HepG2 (cell line): ENCODE results near the gene B3GALT5. TPM values are rescaled to one million over a fixed set of nuclear protein-coding genes. Genes with fewer than 3 reads are reported as not detected.

ENCODE experiments used
- ATAC-seq: fragments of 200-7000 bp; cut with Tn5 transposase; 3 replicates; pipeline ENCODE4 v1.9.1; 2020; ENCODE audit warnings: mild to moderate bottlenecking, moderate library complexity
- BruUV-seq: library from RNA; stranded (reverse); fragments of 400-500 nt; replicated peaks from 2 replicates; lab custom pipeline; 2021; lab: Mats Ljungman, UMichigan
- CTCF ChIA-PET: fragments of 300-600 bp; formaldehyde crosslinking; extraction: SDS; loops from one replicate; lab custom pipeline; 2021; ENCODE audit warnings: low total read pairs, inconsistent platforms, low intra/inter-chr PET ratio; lab: Yijun Ruan, JAX
- POLR2A ChIA-PET: fragments of 350-600 bp; sonication (Branson Sonifier 250); formaldehyde crosslinking; loops from one replicate; lab custom pipeline; 2020; ENCODE audit warnings: antibody characterized with exemption, inconsistent platforms; lab: Yijun Ruan, JAX
- DNase-seq: peaks from one replicate; pipeline ENCODE4 v3.0.0-alpha.2; 2015; ENCODE audit warnings: low spot score
- FAIRE-seq: peaks from 3 replicates; lab custom pipeline; 2011; peaks lifted over from hg19 to GRCh38; lab: Jason Lieb, UNC
- H2AFZ ChIP-seq: one replicate; pipeline ENCODE4 v1.6.1; 2011; ENCODE audit warnings: low read length, inconsistent platforms
- H3K27ac ChIP-seq: fragments of 300-600 bp; 3 replicates; pipeline ENCODE4 v1.8.0; 2011; ENCODE audit warnings: mixed run types, mild to moderate bottlenecking, mixed read lengths, low read length, inconsistent platforms; ENCODE audit not compliant: insufficient read depth; ENCODE audit errors: extremely low read length
- H3K27me3 ChIP-seq, 2 experiments: fragments of 200-600 bp in 1 of 2; 2 replicates in 1 of 2; 3 replicates in 1 of 2; pipeline versions ENCODE4 v1.6.0 to v1.8.0; 2011; ENCODE audit warnings: low read length in 2 of 2, mild to moderate bottlenecking in 2 of 2, moderate library complexity in 2 of 2, inconsistent platforms in 1 of 2; ENCODE audit not compliant: insufficient read depth in 2 of 2, control insufficient read depth in 1 of 2
- H3K36me3 ChIP-seq, 2 experiments: fragments of 200-600 bp in 1 of 2; replicated peaks in 1 of 2; 2 replicates in 1 of 2; 3 replicates in 1 of 2; pipeline versions ENCODE4 v1.5.1 to v1.8.0; 2011; ENCODE audit warnings: low read length in 2 of 2, inconsistent platforms in 1 of 2; ENCODE audit not compliant: insufficient read depth in 2 of 2, control insufficient read depth in 1 of 2
- H3K4me1 ChIP-seq: 2 replicates; pipeline ENCODE4 v1.5.1; 2012; ENCODE audit warnings: low read length, inconsistent platforms; ENCODE audit not compliant: insufficient read depth
- H3K4me2 ChIP-seq: 2 replicates; pipeline ENCODE4 v1.6.0; 2011; ENCODE audit warnings: low read depth, low read length, inconsistent platforms
- H3K4me3 ChIP-seq, 3 experiments: fragments of 200-600 bp in 1 of 3; sonication (generic), shearing (Covaris generic) in 1 of 3; replicated peaks in 1 of 3; 2 replicates each; pipeline ENCODE4 v1.5.1; 2011 to 2016; ENCODE audit warnings: low read length in 3 of 3, inconsistent platforms in 2 of 3, low read depth in 2 of 3, mild to moderate bottlenecking in 2 of 3, control low read depth in 1 of 3, mixed read lengths in 1 of 3; ENCODE audit not compliant: insufficient read depth in 1 of 3
- H3K79me2 ChIP-seq: one replicate; pipeline ENCODE4 v1.6.1; 2011; ENCODE audit warnings: low read length, inconsistent platforms; ENCODE audit not compliant: insufficient read depth
- H3K9ac ChIP-seq: 2 replicates; pipeline ENCODE4 v1.6.0; 2011; ENCODE audit warnings: mild to moderate bottlenecking, low read depth, low read length, inconsistent platforms; ENCODE audit not compliant: insufficient read depth
- H3K9me3 ChIP-seq: 2 replicates; pipeline ENCODE4 v1.5.1; 2012; ENCODE audit warnings: mild to moderate bottlenecking, low read length
- H4K20me1 ChIP-seq: 2 replicates; pipeline ENCODE4 v1.6.0; 2011; ENCODE audit warnings: inconsistent platforms, mild to moderate bottlenecking, low read length, moderate library complexity; ENCODE audit not compliant: insufficient read depth
- ATF2 ChIP-seq: sonication (generic); formaldehyde crosslinking; IDR thresholded peaks from 2 replicates; pipeline ENCODE4 v1.4.0; 2020; ENCODE audit warnings: missing genetic modification reagents
- CHCHD3 ChIP-seq: sonication (generic); formaldehyde crosslinking; IDR thresholded peaks from 2 replicates; pipeline ENCODE4 v1.8.0; 2022; ENCODE audit warnings: mild to moderate bottlenecking, missing genetic modification reagents, moderate library complexity
- HINFP ChIP-seq: sonication (generic); formaldehyde crosslinking; IDR thresholded peaks from 2 replicates; pipeline ENCODE4 v1.4.0; 2020; ENCODE audit warnings: low read depth, mild to moderate bottlenecking, missing genetic modification reagents
- HNF4G ChIP-seq, 2 experiments: sonication (generic) in 1 of 2; formaldehyde crosslinking in 1 of 2; IDR thresholded peaks; 2 replicates each; pipeline versions ENCODE4 v1.4.0 to v1.6.1; 2011 to 2020; ENCODE audit warnings: borderline replicate concordance in 2 of 2, low read depth in 2 of 2, mild to moderate bottlenecking in 2 of 2, low read length in 1 of 2, missing genetic modification reagents in 1 of 2, moderate library complexity in 1 of 2
- HNRNPH1 ChIP-seq: fragments of 200-400 bp; formaldehyde crosslinking; optimal IDR thresholded peaks from 2 replicates; pipeline ENCODE3; 2017; ENCODE audit warnings: mild to moderate bottlenecking, low read depth, low read length
- HOXA7 ChIP-seq: sonication (generic); formaldehyde crosslinking; IDR thresholded peaks from 2 replicates; pipeline ENCODE4 v1.8.1; 2022; ENCODE audit warnings: mild to moderate bottlenecking, missing genetic modification reagents, moderate library complexity
- NBN ChIP-seq: fragments of 450-650 bp; conservative IDR thresholded peaks from 2 replicates; pipeline ENCODE4 v1.6.1; 2017
- NKX3-1 ChIP-seq: sonication (generic); formaldehyde crosslinking; IDR thresholded peaks from 2 replicates; pipeline ENCODE4 v1.5.0; 2020; ENCODE audit warnings: missing genetic modification reagents
- PCBP1 ChIP-seq: fragments of 200-400 bp; formaldehyde crosslinking; IDR thresholded peaks from 2 replicates; pipeline ENCODE4 v1.6.1; 2017; ENCODE audit warnings: mild to moderate bottlenecking, low read depth, low read length, borderline replicate concordance
- PREB ChIP-seq: sonication (generic); formaldehyde crosslinking; IDR thresholded peaks from 2 replicates; pipeline ENCODE4 v1.4.0; 2020; ENCODE audit warnings: missing genetic modification reagents
- SP140L ChIP-seq: sonication (generic); formaldehyde crosslinking; IDR thresholded peaks from 2 replicates; pipeline ENCODE4 v1.4.0; 2020; ENCODE audit warnings: missing genetic modification reagents, borderline replicate concordance
- TEF ChIP-seq: sonication (generic); formaldehyde crosslinking; IDR thresholded peaks from 2 replicates; pipeline ENCODE4 v1.5.0; 2020; ENCODE audit warnings: missing genetic modification reagents
- ZBTB25 ChIP-seq: IDR thresholded peaks from 2 replicates; pipeline ENCODE4 v1.6.1; 2018; ENCODE audit warnings: missing genetic modification reagents
- ZIK1 ChIP-seq: sonication (generic); formaldehyde crosslinking; IDR thresholded peaks from 2 replicates; pipeline ENCODE4 v1.5.0; 2020; ENCODE audit warnings: mild to moderate bottlenecking, low read depth, missing genetic modification reagents, borderline replicate concordance
- ZMYM4 ChIP-seq: sonication (generic); formaldehyde crosslinking; IDR thresholded peaks from 2 replicates; pipeline ENCODE4 v1.8.1; 2023; ENCODE audit warnings: mild to moderate bottlenecking, missing genetic modification reagents
- ZNF576 ChIP-seq: sonication (generic); formaldehyde crosslinking; IDR thresholded peaks from 2 replicates; pipeline ENCODE4 v1.4.0; 2020; ENCODE audit warnings: mild to moderate bottlenecking, missing genetic modification reagents
- WGBS: methylation state at CpG from one replicate; pipeline ENCODE4 v1.1.6; 2017; ENCODE audit warnings: low lambda C conversion rate; 5-methylcytosine and 5-hydroxymethylcytosine counted together
- in situ Hi-C: cut with HindIII; loops from 2 replicates; pipeline ENCODE4 v1.10.0; 2017; ENCODE audit warnings: low pct_unique_long_range_greater_than_20kb; ENCODE audit not compliant: extremely low pct_ligation_motif_present
- intact Hi-C: fragments of 100-400 bp; cut with micrococcal nuclease; formaldehyde crosslinking; loops from one replicate; pipeline ENCODE4 v1.10.0; 2022; ENCODE audit not compliant: unreplicated experiment
- polyA plus RNA-seq, 8 experiments: library from polyadenylated mRNA; depleted of rRNA in 3 of 8; stranded (reverse) in 7 of 8; unstranded in 1 of 8; fragments of >200 nt; fragmentation: Illumina TruSeq in 4 of 8; extraction: Trizol in 4 of 8; gene quantifications; 2 replicates each; pipeline versions ENCODE4 v1.2.1 to v1.2.3, GENCODE V29; 2011 to 2016; ENCODE audit warnings: low read depth in 4 of 8, missing spikeins in 1 of 8, mixed read lengths in 1 of 8; ENCODE audit not compliant: insufficient read depth in 1 of 8
- total RNA-seq, 5 experiments: library from RNA; depleted of rRNA; stranded (reverse); fragments of >200 nt; fragmentation: Illumina TruSeq; extraction: Trizol; gene quantifications; 2 replicates each; pipeline ENCODE4 v1.2.3, GENCODE V29; 2016; ENCODE audit warnings: low read depth in 1 of 5
- TF ChIP-seq, protein P1 (sequence below): sonication (generic); IDR thresholded peaks from 2 replicates; pipeline ENCODE4 v1.6.1; 2016; ENCODE audit warnings: low read depth, borderline replicate concordance

B3GALT5 gene
- total and polyA plus RNA-seq, 2 of the 13 experiments (the other 11 are each of a cell fraction or from before 2014, with no cell fraction given): 0.02 to 0.03 TPM

DNA sequence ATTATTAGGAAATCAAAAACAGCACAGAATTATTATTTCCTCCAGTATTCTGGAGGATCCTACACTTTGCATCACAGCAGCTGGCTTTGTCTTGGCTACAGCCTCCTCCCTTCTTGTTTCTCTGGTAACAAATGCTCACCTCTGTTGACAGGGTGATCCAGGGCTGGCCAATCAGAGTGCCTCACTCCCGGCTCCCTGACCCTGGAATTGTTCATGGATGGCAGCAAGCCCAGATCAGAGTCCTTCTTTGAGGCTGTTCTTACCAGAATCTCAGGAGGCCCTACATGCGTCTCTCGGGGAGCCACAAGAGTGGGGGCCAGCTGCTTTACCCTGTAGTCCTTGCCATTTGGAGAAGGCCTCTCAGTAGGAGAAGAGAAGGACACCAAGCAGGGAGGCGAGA is 83.9 kb downstream of the B3GALT5 start:
- intact Hi-C loops: no loop called here
- ChIA-PET POLR2A (no interaction called here), CTCF (no interaction called here)
- H3K79me2 ChIP-seq: no peaks in the 10 kb centered on the region
- no peaks in the 10 kb centered on the region for H3K9me3 ChIP-seq
- no peak for ATAC-seq
- H3K4me2 ChIP-seq: no peak overlapping the region
- FAIRE-seq: no peak
- H3K4me3 ChIP-seq: no peak overlapping the region
- H2AFZ ChIP-seq: no peak overlapping the region
- no peaks in the 10 kb centered on the region for H3K36me3 ChIP-seq
- in situ Hi-C loops: no loop called here
- no peaks in the 10 kb centered on the region for H3K27me3 ChIP-seq
- no peak for DNase-seq
- no peaks in the 10 kb centered on the region for H4K20me1 ChIP-seq
- BruUV-seq: no TSS peak
- TF ChIP-seq NBN (no peak), CHCHD3 (CRISPR knock-in tag) (no peak), HNF4G (IDR thresholded peaks at IDR 0.05; ENCODE audit: borderline replicate concordance, low read depth, low read length) (no peak), HNF4G (CRISPR knock-in tag; IDR thresholded peaks at IDR 0.05; ENCODE audit: borderline replicate concordance, low read depth) (no peak), PCBP1 (no peak), ZIK1 (CRISPR knock-in tag) (no peak), HNRNPH1 (no peak), HINFP (CRISPR knock-in tag) (no peak), ZNF576 (CRISPR knock-in tag) (no peak), NKX3-1 (no peak), ATF2 (CRISPR knock-in tag) (no peak), SP140L (CRISPR knock-in tag) (no peak), TEF (CRISPR knock-in tag) (no peak), PREB (CRISPR knock-in tag) (no peak), HOXA7 (no peak), ZBTB25 (CRISPR knock-in tag) (no peak), ZMYM4 (no peak)
- TF ChIP-seq, protein P1, sequence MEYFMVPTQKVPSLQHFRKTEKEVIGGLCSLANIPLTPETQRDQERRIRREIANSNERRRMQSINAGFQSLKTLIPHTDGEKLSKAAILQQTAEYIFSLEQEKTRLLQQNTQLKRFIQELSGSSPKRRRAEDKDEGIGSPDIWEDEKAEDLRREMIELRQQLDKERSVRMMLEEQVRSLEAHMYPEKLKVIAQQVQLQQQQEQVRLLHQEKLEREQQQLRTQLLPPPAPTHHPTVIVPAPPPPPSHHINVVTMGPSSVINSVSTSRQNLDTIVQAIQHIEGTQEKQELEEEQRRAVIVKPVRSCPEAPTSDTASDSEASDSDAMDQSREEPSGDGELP: no peak
- TF ChIP-seq, all 625 proteins: peak for 0
- H3K4me1 ChIP-seq: no peaks in the 10 kb centered on the region
- no peak overlapping the region for H3K27ac ChIP-seq
- WGBS: 16% methylated on average over 4 of the region's 4 CpGs
- no peak overlapping the region for H3K9ac ChIP-seq
